ENCODE measurements around the gene RPL32.
"Not testable (repeated sequence)": the region's sequence is repeated elsewhere in the genome, so short reads cannot be mapped to it uniquely, and the experiment has no call there.

Gene RPL32

DNA sequence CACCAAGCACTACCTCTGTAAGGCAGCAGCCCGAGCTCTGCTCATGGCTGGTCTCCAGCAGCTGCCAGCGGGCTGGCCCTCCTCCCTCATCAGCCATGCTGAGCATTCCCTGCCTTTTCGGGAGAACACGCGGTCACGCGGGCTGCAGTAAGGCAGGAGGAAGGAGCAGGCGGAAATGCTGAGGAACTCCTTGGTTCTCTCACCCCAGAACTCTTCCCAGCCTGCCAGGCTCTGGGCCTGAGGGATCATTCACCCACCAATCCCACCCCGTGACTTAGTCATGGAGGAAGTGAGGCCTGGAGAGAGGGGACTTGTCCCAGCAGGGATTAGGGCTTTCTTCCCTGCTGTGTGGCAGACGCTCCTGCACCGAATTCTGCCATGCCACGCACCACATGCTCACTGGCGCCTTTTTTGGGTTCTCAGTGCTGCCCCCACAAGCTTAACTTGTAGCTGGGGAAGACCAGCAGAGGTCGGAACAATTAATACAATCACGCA, 42.9 kb upstream of the RPL32 start:
- in situ Hi-C loops (cut with HindIII; ENCODE audit: low sequenced_read_pairs): no loop called here
- H3K4me3 ChIP-seq (ENCODE audit: low read depth, low read length): no peak overlapping the region
- TF ChIP-seq, protein P1, sequence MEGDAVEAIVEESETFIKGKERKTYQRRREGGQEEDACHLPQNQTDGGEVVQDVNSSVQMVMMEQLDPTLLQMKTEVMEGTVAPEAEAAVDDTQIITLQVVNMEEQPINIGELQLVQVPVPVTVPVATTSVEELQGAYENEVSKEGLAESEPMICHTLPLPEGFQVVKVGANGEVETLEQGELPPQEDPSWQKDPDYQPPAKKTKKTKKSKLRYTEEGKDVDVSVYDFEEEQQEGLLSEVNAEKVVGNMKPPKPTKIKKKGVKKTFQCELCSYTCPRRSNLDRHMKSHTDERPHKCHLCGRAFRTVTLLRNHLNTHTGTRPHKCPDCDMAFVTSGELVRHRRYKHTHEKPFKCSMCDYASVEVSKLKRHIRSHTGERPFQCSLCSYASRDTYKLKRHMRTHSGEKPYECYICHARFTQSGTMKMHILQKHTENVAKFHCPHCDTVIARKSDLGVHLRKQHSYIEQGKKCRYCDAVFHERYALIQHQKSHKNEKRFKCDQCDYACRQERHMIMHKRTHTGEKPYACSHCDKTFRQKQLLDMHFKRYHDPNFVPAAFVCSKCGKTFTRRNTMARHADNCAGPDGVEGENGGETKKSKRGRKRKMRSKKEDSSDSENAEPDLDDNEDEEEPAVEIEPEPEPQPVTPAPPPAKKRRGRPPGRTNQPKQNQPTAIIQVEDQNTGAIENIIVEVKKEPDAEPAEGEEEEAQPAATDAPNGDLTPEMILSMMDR (IDR thresholded peaks at IDR 0.05; ENCODE audit: low read depth, low read length, missing control alignments): no peak
- DNase-seq (ENCODE audit: low read depth): peak; percentile 4

DNA sequence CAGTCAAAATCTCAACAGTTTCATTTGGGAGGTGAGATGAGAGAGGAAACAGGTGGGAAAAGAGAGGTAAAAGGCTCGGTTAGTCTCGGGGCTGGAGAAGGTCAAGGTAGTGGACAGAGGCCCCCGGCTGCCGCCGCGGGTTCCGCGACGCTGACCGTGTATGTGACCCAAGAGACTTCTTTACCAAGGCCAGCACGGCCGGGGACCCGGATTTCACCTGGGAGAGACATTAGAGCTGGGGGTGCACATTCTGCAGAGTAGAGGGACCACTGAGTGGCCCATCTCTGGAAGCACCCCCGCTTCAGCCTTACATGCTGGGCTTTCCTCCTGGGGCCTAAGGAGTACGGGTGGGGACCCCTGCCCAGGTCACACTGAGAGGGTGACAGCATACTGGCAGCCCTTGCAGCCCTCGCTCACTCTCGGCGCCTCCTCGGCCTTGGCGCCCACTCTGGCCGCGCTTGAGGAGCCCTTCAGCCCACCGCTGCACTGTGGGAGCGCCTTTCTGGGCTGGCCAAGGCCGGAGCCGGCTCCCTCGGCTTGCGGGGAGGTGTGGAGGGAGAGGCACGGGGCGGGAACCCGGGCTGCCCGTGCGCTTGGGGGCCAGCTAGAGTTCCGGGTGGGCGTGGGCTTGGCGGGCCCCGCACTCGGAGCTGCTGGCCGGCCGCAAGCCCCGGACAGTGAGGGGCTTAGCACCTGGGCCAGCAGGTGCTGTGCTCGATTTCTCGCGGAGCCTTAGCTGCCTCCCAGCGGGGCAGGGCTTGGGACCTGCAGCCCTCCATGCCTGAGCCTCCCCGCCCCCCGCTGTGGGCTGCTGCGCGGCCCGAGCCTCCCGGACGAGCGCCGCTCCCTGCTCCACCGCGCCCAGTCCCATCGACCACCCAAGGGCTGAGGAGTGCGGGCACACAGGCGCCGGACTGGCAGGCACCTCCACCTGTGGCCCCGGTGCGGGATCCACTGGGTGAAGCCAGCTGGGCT, 41.3 kb upstream of the RPL32 start:
- in situ Hi-C loops (cut with HindIII; ENCODE audit: low sequenced_read_pairs): no loop called here
- TF ChIP-seq, protein P1 (IDR thresholded peaks at IDR 0.05; ENCODE audit: low read depth, low read length, missing control alignments): no peak
- DNase-seq (ENCODE audit: low read depth): no peak
- H3K4me3 ChIP-seq (ENCODE audit: low read depth, low read length): no peak overlapping the region

DNA sequence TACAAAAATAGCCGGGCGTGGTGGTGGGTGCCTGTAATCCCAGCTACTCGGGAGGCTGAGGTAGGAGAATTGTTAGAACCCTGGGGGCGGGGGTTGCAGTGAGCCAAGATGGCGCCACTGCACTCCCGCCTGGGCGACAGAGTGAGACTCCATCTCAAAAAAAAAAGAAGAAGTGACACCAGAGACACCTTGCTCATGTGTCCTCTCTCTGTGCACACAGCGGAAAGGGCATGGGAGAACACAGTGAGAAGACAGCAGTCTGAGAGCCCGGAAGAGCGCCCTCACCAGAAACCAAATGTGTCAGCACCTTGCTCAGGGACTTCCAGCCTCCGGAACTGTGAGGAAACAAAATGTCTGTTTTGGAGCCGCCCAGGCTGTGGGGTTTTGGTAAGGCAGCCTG, 40.5 kb upstream of the RPL32 start:
- DNase-seq (ENCODE audit: low read depth); H3K4me3 ChIP-seq (ENCODE audit: low read depth, low read length); in situ Hi-C loops (cut with HindIII; ENCODE audit: low sequenced_read_pairs): not testable (repeated sequence)

DNA sequence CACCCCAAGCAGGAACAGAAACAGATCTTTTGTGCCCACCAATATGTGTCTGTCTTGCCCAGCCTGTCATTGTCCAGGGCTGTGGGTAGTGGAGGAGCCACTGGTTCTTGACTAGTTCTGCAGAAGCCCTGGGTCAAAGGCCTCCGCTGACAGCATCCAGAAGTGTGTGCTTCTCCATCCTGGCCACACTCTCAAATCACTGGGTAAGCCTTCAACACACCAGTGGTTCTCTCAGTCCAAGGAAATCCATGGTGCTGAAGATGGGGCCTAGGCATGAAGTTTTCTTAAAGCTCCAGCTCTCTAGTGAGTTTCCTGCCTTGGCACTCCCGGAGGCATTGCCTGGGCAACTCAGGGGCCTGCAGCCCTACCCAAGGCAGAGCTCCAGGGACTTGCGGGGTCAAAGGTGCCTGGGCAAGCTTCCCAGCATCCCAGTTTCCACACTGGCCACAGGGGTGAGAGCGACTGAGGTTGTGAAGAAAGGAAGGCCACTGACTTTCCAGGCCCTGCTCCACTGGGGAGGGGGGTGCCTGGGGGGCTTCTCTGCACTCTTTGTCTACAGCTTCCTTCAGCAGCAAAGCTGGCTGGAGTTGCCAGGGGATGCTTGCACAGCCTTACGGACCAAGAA, 37.9 kb upstream of the RPL32 start:
- no peak for DNase-seq (ENCODE audit: low read depth)
- no peak overlapping the region for H3K4me3 ChIP-seq (ENCODE audit: low read depth, low read length)
- in situ Hi-C loops (cut with HindIII; ENCODE audit: low sequenced_read_pairs): no loop called here
- TF ChIP-seq, protein P1 (IDR thresholded peaks at IDR 0.05; ENCODE audit: low read depth, low read length, missing control alignments): no peak

DNA sequence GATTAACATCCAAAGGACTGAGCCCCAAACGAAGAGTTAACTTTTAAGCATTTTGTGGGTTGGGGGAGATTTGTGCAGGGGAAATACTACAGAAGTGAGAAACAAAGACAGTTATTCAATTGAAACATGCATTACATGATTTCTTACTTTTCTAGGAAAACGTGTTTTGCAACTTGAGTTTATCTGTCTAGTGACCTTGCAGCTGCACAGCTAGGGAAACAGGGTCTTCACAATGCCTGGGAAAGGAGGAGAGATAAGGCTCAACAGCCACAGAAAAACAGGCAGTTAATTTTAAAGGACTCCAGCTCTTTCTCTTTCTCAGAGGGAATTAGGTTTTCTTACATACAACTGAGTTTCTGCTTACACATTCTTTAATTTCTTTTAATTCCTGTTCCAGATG, 37.4 kb upstream of the RPL32 start:
- DNase-seq (ENCODE audit: low read depth); in situ Hi-C loops (cut with HindIII; ENCODE audit: low sequenced_read_pairs); H3K4me3 ChIP-seq (ENCODE audit: low read depth, low read length): not testable (repeated sequence)

DNA sequence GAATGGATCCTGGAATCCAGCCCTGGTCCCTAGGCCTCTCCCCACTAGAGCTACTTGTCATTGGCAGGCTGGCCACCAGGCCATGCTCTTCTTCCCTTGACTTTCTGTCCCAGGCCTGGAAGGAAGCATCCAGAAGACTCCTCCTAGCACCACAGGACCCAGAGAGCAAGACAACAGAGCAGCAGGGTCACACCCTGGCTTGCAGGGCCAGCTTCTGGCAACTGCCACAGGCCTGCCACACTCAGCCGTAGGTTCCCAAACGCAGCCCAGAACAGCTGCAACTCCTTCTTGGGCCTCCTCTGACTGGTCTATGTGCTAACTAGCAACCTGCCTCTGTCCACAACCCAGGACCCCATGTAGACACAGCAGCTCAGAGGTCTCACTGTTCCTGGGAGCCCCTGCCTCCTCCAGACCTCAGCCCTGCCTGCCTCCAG, 36.8 kb upstream of the RPL32 start:
- no peak for DNase-seq (ENCODE audit: low read depth)
- TF ChIP-seq, protein P1 (IDR thresholded peaks at IDR 0.05; ENCODE audit: low read depth, low read length, missing control alignments): no peak
- H3K4me3 ChIP-seq (ENCODE audit: low read depth, low read length): no peak overlapping the region
- in situ Hi-C loops (cut with HindIII; ENCODE audit: low sequenced_read_pairs): no loop called here

DNA sequence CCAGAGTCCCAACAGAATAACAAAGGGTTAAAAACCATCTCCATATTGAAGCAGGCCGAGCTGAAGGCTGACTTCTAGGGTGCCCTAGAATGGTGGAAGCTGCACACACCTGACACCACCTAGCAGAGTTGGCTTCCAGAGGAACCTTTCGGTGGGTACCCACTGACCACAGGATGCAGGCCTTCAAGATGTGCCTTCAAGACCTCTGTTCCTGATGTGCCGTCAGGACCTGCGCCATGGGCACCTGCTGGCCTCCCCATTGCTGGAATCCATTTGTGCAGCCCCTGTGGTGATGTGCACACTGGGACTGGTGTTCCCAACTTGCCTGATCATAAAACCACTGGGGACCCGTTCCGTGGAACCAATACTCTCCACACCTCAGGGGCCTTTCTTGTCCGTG, 35.7 kb upstream of the RPL32 start:
- no peak for DNase-seq (ENCODE audit: low read depth)
- TF ChIP-seq, protein P1 (IDR thresholded peaks at IDR 0.05; ENCODE audit: low read depth, low read length, missing control alignments): no peak
- no peak overlapping the region for H3K4me3 ChIP-seq (ENCODE audit: low read depth, low read length)
- in situ Hi-C loops (cut with HindIII; ENCODE audit: low sequenced_read_pairs): no loop called here
